Stimulated activated CD4-positive, alpha-beta T cell treated with anti-CD3 and anti-CD28 coated beads, Interleukin-15, amount 100 ng/mL, for 24 hours (primary cell): Measurements from ENCODE around the gene PTCRA.

Experiments
- DNase-seq: peaks from one replicate; pipeline ENCODE4 v3.0.0-alpha.2; 2020

Gene PTCRA

DNA sequence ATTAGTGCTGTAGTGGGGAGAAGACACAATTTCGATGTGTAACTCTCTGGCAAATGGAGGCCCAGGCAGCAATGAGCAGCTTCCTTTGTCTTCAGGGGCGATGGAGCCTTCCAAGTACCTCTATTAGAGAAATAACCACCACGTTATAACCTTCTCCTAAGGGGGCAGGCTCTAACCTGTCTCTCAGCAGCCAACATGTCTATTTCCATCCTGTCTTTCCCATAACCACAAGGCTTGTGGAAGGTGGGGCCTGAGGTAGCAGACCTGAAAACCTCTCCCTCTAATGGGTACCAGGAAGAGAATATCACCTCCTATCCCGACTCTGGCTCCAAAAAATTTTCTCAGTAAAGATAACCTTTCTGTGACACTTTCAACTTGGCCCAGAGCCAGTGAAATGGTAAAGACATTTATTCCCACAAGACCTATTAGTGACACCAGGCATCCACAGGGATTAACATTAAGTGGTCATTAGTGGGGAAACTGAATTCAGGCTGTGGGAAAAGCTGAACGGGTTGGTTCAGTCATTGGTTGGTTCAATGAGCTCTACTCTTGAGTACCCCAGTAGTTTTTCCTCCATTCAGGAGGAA is 59.2 kb downstream of the PTCRA start:
- peak; percentile 15 for DNase-seq
